A549 (cell line): Measurements from ENCODE around the gene ITPKB.

Experiments used
- CEBPB ChIP-seq, 2 experiments: fragments of >200 bp in 1 of 2; sonication (Bioruptor Twin) in 1 of 2; formaldehyde crosslinking in 1 of 2; IDR thresholded peaks; 2 replicates each; pipeline ENCODE4 v1.6.1; 2012 to 2016
- MAX ChIP-seq: IDR thresholded peaks from 2 replicates; pipeline ENCODE4 v1.6.1; 2012
- MYC ChIP-seq: IDR thresholded peaks from 2 replicates; pipeline ENCODE4 v1.6.1; 2012; ENCODE audit warnings: mild to moderate bottlenecking, inconsistent platforms, low read length, improper control_type of control experiment, borderline replicate concordance
- RNF2 ChIP-seq: fragments of 200-600 bp; sonication (generic); IDR thresholded peaks from 2 replicates; pipeline ENCODE4 v1.6.1; 2016; ENCODE audit warnings: low read depth, mild to moderate bottlenecking, antibody characterized with exemption, moderate library complexity, borderline replicate concordance
- USF2 ChIP-seq: fragments of 450-650 bp; IDR thresholded peaks from 2 replicates; pipeline ENCODE4 v1.6.1; 2014; ENCODE audit warnings: antibody characterized with exemption

DNA sequence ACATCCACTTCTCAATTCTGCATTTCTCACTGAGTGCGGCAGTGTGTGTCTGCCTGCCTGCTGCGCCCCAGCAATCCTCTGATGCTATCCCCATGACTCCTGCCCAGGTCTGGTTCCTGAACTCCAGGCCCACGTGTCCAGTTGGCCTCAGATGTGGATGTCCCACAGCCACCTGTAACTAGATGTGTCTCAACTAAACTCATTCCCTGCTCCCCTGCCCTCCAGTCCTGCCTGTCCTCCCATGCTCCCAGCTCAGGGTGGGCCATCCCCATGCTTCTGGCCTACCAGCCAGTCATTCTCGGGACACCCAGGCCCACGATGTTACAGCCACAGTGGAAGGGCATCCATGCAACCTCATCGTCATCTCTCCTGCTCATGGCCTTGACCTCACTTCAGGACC lies 113.8 kb downstream of the ITPKB start:
- TF ChIP-seq MAX (no peak), MYC (no peak), CEBPB (IDR thresholded peaks at IDR 0.05) (no peak), RNF2 (no peak), USF2 (no peak)
